Activated CD8-positive, alpha-beta memory T cell treated with anti-CD3 and anti-CD28 coated beads for 48 hours (primary cell): Measurements from ENCODE around the gene NYAP1.
A peak's percentile ranks its signal among the peaks of the same experiment; 100 is the strongest.
"Not testable (repeated sequence)": the region's sequence is repeated elsewhere in the genome, so short reads cannot be mapped to it uniquely, and the experiment has no call there.

Source experiments
- DNase-seq, 3 experiments: peaks; one replicate each; pipeline ENCODE4 v3.0.0-alpha.2; 2020; ENCODE audit warnings: low read depth in 2 of 3, low spot score in 2 of 3

The NYAP1 gene

DNA sequence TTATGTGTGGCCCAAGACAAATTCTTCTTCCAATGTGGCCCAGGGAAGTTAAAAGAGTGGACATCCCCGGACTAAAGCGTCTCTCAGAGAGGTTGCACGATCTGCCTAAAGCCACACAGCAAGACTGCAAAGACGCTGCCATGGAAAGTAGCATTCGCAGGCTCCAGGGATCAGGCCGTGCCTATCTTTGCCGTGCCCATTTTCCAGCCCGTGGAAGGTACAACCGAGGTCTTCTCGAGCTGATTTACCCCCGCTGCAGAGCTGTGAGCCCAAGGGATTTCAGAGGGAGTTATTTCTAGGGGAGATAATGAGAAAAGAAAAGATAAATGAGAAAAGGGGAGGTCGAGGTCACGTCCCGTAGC is 1.0 kb upstream of the NYAP1 start:
- no peak for DNase-seq

DNA sequence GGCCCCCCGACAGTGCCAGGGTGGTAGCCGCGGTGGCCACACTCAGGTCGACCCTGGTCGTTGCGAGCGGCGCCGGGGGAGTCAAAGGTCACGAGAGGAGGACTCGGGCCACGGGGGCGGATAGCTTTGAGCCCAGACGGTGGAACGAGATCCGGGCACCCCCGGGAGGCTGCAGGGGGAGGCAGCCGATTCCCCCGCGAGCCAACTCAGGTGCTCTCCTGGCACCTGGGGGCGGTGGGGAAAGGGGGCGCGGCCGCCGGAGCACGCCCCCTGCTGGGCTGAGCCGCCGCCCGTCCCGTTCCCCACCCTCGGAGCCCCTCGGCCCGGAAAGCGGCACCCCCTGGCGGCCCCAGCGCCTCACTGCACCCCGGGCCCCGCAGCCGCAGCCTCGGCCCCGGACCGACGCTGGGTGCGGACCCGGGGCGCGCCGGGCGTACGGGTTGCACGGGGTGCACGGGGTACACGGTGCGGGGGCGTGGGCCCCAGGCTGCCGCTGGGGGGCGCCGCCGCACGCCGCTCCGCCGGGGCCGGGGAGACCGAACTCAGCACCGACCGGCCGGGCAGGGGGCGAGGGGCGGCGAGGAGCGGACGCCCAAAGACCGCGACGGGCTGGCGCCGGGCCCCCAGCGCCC is 521 bp upstream of the NYAP1 start:
- peak; percentile 70 to 92 (median 80) for DNase-seq

DNA sequence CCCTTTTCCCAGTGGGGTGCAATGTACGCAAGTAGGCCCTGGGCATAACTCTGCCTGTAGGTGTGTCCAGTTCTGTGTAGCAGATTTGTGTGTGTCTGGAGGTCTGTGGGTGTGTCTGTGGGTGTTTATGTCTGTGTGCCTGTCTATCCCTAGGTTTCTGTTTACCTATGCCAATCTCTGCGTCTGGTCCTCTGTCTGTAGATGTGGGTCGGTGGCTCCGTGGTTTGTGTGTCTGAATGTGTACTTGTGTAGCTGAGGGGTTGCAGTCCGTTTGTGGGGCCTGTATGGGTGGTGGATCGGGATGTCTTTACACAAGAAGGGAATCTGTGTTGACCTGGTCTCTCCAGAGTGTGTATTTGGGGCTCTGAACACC is 932 bp downstream of the NYAP1 start:
- no peak for DNase-seq

GRCh38 chr7:100485471-100485876 is 1.7 kb downstream of the NYAP1 start:
- no peak for DNase-seq

DNA sequence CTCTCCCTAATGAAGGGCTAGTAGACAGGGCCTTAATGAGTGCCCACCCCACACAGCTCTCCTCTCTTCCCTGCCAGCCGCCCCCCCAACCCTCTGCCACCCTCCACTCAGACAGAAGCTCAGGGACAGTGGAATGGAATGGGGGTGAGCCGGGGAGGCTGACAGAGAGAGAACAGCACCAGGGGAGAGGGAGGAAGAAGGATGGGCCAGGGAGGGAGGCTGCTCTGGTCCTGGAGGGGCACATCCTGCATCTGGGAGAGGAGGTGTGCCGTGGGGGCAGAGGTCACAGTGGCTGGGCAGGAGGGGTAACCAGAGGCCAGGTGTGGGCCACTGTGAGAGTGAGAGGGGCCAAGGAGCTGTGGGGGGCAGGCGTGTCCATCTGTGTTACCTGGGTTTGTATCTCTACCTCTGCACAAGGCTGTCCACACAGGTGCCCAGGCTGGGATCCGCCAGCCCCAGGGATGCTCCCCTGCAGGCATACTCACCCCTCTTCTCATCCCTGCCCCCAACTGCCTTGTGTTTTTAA is 2.4 kb downstream of the NYAP1 start:
- DNase-seq, result no peak

DNA sequence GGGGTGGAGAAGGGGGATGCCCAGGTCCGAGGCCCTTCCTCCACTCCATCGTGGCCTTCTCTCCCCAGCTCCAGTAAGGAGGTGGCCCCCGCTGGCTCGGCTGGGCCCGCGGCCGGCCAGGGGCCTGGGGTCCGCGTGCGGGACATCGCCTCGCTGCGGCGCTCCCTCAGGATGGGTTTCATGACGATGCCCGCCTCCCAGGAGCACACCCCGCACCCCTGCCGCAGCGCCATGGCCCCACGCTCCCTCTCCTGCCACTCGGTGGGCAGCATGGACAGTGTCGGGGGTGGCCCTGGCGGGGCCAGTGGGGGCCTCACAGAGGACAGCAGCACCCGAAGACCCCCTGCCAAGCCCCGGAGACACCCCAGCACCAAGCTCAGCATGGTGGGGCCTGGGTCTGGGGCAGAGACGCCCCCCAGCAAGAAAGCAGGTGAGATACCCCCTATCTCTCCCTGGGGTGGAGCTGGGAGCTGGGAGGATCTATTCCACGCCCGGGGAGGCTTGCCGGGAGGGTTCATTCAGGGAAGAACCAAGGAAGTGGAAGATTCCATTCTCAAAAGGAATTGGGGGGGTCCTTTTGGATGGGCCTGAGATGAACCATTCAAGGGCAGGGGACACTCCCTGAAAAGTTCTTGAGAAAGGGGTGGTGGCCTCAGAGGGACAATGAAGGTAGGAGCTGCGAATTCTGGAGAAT is 3.2 kb downstream of the NYAP1 start:
- no peak for DNase-seq

DNA sequence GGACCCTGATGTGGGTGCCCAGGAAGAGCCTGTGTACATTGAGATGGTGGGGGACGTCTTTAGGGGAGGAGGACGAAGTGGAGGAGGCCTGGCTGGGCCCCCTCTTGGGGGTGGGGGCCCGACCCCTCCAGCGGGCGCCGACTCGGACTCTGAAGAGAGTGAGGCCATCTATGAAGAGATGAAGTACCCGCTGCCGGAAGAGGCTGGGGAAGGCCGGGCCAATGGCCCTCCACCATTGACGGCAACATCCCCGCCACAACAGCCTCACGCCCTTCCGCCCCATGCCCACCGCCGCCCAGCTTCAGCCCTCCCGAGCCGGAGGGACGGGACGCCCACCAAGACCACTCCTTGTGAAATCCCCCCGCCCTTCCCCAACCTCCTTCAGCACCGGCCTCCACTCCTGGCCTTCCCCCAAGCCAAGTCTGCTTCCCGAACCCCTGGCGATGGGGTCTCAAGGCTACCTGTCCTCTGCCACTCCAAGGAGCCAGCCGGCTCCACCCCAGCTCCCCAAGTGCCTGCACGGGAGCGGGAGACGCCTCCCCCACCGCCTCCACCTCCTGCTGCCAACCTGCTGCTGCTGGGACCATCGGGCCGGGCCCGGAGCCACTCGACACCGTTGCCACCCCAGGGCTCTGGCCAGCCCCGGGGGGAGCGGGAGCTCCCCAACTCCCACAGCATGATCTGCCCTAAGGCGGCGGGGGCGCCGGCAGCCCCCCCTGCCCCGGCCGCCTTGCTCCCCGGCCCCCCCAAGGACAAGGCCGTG is 4.8 kb downstream of the NYAP1 start:
- no peak for DNase-seq

DNA sequence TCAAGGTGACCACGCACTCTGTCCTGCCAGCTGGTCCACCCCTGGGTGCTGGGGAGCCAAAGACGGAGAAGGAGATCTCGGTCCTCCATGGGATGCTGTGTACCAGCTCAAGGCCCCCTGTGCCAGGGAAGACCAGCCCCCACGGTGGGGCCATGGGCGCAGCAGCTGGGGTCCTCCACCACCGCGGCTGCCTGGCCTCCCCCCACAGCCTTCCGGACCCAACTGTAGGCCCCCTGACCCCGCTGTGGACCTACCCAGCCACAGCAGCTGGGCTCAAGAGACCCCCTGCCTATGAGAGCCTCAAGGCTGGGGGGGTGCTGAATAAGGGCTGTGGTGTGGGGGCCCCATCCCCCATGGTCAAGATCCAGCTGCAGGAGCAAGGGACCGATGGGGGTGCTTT is 5.4 kb downstream of the NYAP1 start:
- DNase-seq, result no peak

- no peak for DNase-seq
Measured at GRCh38 chr7:100489824-100490223, 6.1 kb downstream of the NYAP1 start.

DNA sequence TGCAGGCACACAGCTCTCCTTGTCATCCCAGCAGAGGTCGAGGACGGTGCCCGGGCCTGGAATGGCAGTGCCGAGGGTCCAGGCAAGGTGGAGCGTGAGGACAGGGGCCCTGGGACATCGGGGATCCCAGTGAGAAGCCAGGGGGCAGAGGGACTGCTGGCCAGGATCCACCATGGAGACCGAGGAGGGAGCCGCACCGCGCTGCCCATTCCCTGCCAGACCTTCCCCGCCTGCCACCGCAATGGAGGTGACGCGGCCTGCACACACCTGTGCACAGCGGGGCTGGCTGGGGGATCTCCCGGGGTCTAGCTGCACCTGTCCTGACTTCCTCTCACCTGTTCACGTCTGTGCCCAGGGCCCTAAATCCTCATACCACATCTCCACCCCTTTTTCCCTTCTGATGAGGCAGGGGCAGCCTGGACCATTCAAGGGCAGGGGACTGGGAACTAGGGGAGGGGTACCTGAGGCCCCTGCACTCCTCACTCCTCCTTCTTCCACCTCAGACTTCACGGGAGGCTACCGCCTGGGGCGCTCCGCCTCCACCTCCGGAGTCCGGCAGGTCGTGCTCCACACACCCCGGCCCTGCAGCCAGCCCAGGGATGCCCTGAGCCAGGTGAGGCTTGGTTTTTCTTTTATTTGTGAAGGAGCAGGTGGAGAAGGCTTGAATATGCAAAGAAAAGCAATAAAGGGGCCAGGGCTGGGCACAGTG is 6.9 kb downstream of the NYAP1 start:
- DNase-seq, result no peak

DNA sequence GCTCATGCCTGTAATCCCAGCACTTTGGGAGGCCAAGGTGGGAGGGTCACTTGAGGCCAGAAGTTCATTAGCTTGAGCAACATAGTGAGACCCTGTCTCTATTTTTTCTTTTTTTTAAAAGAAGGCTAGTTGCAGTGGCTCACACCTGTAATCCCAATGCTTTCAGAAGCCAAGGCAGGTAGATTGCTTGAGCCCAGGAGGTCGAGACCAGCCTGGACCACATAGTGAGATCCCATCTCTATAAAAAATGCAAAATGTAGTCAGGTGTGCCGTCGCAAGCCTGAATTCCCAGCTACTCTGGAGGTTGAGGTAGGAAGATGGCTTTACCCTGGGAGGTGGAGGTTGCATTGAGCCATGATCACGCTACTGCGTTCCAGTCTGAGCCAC is 7.5 kb downstream of the NYAP1 start:
- no peak for DNase-seq

DNA sequence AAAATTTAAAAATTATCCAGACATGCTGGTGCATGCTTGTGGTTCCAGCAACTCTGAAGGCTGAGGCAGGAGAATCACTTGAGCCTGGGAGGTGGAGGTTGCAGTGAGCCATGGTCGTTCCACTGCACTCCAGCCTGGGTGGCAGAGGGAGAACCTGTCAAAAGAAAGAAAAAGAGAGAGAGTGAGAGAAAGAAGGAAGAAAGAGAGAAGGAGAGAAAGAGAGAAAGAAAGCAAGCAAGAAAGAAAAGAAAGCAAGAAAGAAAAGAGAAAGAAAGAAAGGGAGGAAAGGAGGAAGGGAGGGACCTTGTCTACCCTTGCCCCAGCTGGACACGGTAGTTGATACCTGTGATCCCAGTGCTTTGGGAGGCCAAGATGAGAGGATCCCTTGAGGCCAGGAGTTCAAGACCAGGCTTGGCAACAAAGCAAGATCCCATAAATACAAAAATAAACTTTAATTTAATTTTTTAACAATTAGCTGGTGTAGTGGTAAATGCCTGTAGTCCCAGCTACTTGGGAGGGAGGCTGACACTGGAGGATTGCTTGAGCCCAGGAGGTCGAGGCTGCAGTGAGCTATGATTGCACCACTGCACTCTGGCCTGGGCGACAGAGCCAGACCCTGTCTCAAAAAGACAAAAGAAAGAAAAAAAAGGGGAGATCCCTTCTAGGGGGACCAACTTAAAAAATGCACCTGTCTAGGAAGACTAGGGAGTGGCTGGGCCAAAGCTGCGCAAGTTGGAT is 9.2 kb downstream of the NYAP1 start:
- no peak for DNase-seq

DNA sequence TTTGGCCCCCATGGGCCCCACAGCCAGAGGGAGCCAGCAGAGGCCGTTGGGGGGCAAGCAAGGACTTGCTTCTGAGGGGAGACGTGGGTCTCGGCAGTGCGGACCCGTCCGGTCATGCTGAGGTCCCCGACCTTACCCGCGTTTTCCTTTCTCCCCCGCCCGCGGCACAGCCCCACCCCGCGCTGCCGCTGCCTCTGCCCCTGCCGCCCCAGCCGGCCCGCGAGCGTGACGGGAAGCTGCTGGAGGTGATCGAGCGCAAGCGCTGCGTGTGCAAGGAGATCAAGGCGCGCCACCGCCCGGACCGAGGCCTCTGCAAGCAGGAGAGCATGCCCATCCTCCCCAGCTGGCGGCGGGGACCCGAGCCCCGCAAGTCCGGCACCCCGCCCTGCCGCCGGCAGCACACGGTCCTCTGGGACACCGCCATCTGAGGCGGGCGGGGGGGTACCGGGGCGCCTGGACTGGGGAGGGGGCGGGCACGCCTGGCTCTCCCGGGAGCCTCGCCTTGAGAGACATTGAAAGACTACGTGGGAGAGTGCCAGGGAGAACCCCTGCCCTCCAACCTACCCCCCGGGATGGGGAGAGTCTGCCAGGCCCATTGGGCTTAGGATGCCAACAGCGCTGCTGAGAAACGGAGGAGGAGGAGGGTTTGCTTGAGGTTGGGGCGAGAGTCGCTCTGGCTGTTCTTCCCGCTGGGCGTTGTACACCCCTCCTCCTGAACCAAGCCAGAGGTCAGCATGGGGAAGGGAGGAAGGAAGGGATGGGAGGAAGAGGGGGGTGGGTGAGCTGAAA is 9.9 kb downstream of the NYAP1 start:
- peak in 2 of 3 experiments; percentile 23 to 40 for DNase-seq

DNA sequence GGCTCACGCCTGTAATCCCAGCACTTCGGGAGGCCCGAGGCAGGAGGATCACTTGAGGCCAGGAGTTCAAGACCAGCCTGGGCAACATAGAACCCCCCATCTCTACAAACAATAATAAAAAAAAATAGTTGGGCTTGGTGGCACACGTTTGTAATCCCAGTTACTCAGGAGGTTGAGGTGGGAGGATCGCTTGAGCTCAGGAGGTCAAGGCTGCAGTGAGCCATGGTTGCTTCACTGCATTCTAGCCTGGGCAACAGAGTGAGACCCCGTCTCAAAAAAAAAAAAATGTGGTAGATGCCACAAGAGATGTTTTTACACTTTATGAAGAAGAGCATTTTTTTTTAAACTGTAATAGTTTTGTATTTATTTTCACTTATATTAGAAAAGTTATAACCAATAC is 12.8 kb downstream of the NYAP1 start:
- DNase-seq, result no peak

GRCh38 chr7:100500743-100501142 is 17.0 kb downstream of the NYAP1 start:
- not testable (repeated sequence) for DNase-seq

GRCh38 chr7:100504031-100504430 is 20.3 kb downstream of the NYAP1 start:
- not testable (repeated sequence) for DNase-seq

DNA sequence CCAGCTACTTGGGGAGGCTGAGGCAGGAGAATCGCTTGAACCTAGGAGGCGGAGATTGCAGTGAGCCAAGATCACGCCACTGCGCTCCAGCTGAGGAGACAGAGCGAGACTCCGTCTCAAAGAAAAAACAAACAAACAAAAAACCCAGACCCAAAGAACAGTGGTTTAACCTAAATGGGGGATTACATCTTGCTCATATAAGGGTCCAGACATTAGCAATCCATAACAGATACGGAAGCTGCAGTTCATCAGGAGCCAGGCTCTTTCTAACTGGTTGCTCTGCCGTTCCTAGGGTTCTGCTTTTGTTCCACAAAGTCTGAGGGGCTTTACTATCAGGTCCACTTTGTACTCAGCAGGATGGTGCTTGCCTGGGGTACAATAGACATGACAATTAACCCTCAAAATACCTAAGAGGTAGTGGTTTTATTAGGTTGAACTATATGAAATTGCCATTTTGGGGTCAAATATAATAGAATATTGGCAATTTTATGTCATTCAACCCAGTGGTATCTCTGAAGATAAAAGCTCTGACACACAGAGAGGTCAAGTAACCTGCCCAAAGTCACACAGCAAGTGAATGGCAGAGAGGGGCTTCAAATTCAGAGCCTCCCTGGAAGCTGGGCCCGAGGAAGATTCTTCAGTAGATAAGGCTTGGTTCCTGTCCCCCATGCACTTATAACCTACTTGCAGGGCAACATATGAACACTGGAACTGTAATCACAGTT is 21.3 kb downstream of the NYAP1 start:
- DNase-seq, result no peak

- no peak for DNase-seq
Measured at GRCh38 chr7:100506356-100506923, 22.7 kb downstream of the NYAP1 start.

DNA sequence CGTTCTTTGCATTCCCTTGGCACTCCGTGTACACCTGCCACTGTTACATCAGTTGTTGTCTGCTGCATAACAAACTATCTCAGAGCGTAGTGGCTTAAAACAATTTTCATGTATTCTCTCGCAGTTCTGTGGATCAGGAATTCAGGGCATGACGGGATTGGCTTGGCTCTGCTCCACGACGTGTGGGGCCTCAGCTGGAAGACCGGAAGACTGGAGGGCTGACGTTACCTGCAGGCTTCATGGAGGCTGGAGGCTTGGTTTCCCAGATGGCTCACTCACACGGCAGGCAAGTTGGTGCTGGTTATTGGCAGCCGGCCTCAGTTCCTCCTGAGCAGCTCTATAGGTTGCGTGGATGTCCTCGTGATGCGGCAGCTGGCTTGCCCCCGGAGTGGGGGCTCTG is 25.5 kb downstream of the NYAP1 start:
- no peak for DNase-seq
